PC-9 (cell line): ENCODE measurements around the gene MRPL57. TPM values are rescaled to one million over a fixed set of nuclear protein-coding genes. Genes with fewer than 3 reads are reported as not detected.
"Not testable (repeated sequence)": the region's sequence is repeated elsewhere in the genome, so short reads cannot be mapped to it uniquely, and the experiment has no call there.

Source experiments
- BruUV-seq: library from RNA; stranded (reverse); fragments of 400-500 nt; replicated peaks from 2 replicates; lab custom pipeline; 2021; lab: Mats Ljungman, UMichigan
- CTCF ChIA-PET: fragments of 300-600 bp; sonication (Branson Sonifier 250); formaldehyde crosslinking; loops from one replicate; lab custom pipeline; 2022; ENCODE audit warnings: antibody characterized with exemption; lab: Charles Lee
- POLR2A ChIA-PET: fragments of 300-600 bp; sonication (Branson Sonifier 250); formaldehyde crosslinking; loops from one replicate; lab custom pipeline; 2022; ENCODE audit warnings: antibody characterized with exemption; ENCODE audit not compliant: unreplicated experiment; lab: Charles Lee
- DNase-seq, 2 experiments: peaks; one replicate each; pipeline versions ENCODE4 v3.0.0 to v3.0.0-alpha.2; 2015 to 2022; ENCODE audit warnings: mixed read lengths in 1 of 2
- H2AFZ ChIP-seq: fragments of 200-600 bp; sonication (generic); 2 replicates; pipeline ENCODE4 v1.8.1; 2017; ENCODE audit warnings: antibody characterized with exemption
- H3F3A ChIP-seq: fragments of 200-600 bp; sonication (generic); 2 replicates; pipeline ENCODE4 v1.8.1; 2017; ENCODE audit warnings: antibody characterized with exemption, mild to moderate bottlenecking, low read depth; ENCODE audit not compliant: insufficient read depth
- H3K27ac ChIP-seq: fragments of 200-600 bp; sonication (generic); 2 replicates; pipeline ENCODE4 v1.6.1; 2016; ENCODE audit warnings: mixed run types
- H3K27me3 ChIP-seq: fragments of 200-600 bp; sonication (generic); 2 replicates; pipeline ENCODE4 v1.6.1; 2016; ENCODE audit warnings: low read depth, mixed run types; ENCODE audit not compliant: insufficient read depth
- H3K36me3 ChIP-seq: fragments of 200-600 bp; sonication (generic); 2 replicates; pipeline ENCODE4 v1.6.1; 2016; ENCODE audit warnings: low read depth, mixed run types
- H3K4me1 ChIP-seq: fragments of 200-600 bp; sonication (generic); replicated peaks from 2 replicates; pipeline ENCODE4 v1.6.1; 2016; ENCODE audit warnings: mixed run types; ENCODE audit not compliant: insufficient read depth
- H3K4me2 ChIP-seq: fragments of 200-600 bp; sonication (generic); 2 replicates; pipeline ENCODE4 v1.6.1; 2017; ENCODE audit warnings: mixed run types
- H3K4me3 ChIP-seq: fragments of 200-600 bp; sonication (generic); 2 replicates; pipeline ENCODE4 v1.6.1; 2016; ENCODE audit warnings: mixed run types
- H3K79me2 ChIP-seq: fragments of 200-600 bp; sonication (generic); 2 replicates; pipeline ENCODE4 v1.6.1; 2017; ENCODE audit warnings: low read depth, mixed run types
- H3K9me2 ChIP-seq: fragments of 200-600 bp; sonication (generic); 2 replicates; pipeline ENCODE4 v1.8.1; 2017; ENCODE audit warnings: mild to moderate bottlenecking; ENCODE audit not compliant: insufficient read depth
- H3K9me3 ChIP-seq: fragments of 200-600 bp; sonication (generic); 2 replicates; pipeline ENCODE4 v1.8.1; 2016; ENCODE audit warnings: low read depth; ENCODE audit not compliant: insufficient read depth
- H4K20me1 ChIP-seq: fragments of 200-600 bp; sonication (generic); 2 replicates; pipeline ENCODE4 v1.8.1; 2017; ENCODE audit not compliant: insufficient read depth
- EZH2 ChIP-seq: fragments of 200-600 bp; sonication (generic); IDR thresholded peaks from 2 replicates; pipeline ENCODE4 v1.8.0; 2017; ENCODE audit warnings: antibody characterized with exemption, low read depth
- intact Hi-C: fragments of 100-400 bp; cut with micrococcal nuclease; formaldehyde crosslinking; loops from one replicate; pipeline ENCODE4 v1.10.0; 2022; ENCODE audit not compliant: unreplicated experiment
- total RNA-seq: library from RNA; stranded (reverse); gene quantifications from 2 replicates; pipeline ENCODE4 v1.2.3, GENCODE V29; 2021
- TF ChIP-seq, protein P1 (sequence below): fragments of 200-600 bp; sonication (generic); conservative IDR thresholded peaks from 2 replicates; pipeline ENCODE4 v1.6.1; 2017; ENCODE audit warnings: mixed run types, antibody characterized with exemption, mild to moderate bottlenecking, moderate library complexity

Gene MRPL57
- total RNA-seq, 1 experiment from 2014 or later = 11.0 TPM

DNA sequence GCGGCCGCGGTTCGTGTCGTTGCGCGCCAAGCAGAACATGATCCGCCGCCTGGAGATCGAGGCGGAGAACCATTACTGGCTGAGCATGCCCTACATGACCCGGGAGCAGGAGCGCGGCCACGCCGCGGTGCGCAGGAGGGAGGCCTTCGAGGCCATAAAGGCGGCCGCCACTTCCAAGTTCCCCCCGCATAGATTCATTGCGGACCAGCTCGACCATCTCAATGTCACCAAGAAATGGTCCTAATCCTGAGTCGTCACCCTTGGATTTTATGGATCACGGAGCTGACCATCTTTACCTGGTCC lies 475 bp downstream of the MRPL57 start:
- no peaks in the 10 kb centered on the region for H3K9me2 ChIP-seq
- H3K4me2 ChIP-seq = peak overlapping the region; percentile 99
- ChIA-PET CTCF (no interaction called here), POLR2A (interaction anchor here (0.6 to 0.9 kb wide), 2 partner anchors 46 to 196 kb away, joined by 3 to 4 read pairs; no protein-coding TSS in a partner anchor)
- H3K79me2 ChIP-seq = peaks cover 60% of the 10 kb centered on the region
- H3F3A ChIP-seq = peaks cover 34% of the 10 kb centered on the region
- H4K20me1 ChIP-seq = no peaks in the 10 kb centered on the region
- BruUV-seq = TSS peak; percentile 80
- no peaks in the 10 kb centered on the region; the same call in 1 of the 2 replicates for H3K36me3 ChIP-seq
- H3K27ac ChIP-seq = peak overlapping the region; percentile 81
- peak overlapping the region; percentile 84 for H3K4me3 ChIP-seq
- TF ChIP-seq, protein P1, sequence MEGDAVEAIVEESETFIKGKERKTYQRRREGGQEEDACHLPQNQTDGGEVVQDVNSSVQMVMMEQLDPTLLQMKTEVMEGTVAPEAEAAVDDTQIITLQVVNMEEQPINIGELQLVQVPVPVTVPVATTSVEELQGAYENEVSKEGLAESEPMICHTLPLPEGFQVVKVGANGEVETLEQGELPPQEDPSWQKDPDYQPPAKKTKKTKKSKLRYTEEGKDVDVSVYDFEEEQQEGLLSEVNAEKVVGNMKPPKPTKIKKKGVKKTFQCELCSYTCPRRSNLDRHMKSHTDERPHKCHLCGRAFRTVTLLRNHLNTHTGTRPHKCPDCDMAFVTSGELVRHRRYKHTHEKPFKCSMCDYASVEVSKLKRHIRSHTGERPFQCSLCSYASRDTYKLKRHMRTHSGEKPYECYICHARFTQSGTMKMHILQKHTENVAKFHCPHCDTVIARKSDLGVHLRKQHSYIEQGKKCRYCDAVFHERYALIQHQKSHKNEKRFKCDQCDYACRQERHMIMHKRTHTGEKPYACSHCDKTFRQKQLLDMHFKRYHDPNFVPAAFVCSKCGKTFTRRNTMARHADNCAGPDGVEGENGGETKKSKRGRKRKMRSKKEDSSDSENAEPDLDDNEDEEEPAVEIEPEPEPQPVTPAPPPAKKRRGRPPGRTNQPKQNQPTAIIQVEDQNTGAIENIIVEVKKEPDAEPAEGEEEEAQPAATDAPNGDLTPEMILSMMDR = no peak
- TF ChIP-seq EZH2 = no peak
- peak overlapping the region; percentile 86 for H2AFZ ChIP-seq
- intact Hi-C loops = loop anchor here (2.0 to 5.0 kb wide), 2 partner anchors 116 to 280 kb away; partner anchors contain the start of genes LATS2 and ZDHHC20
- H3K4me1 ChIP-seq = peaks cover 15% of the 10 kb centered on the region; the same call in 1 of the 2 replicates
- H3K9me3 ChIP-seq = no peaks in the 10 kb centered on the region
- no peak for DNase-seq
- no peaks in the 10 kb centered on the region for H3K27me3 ChIP-seq

DNA sequence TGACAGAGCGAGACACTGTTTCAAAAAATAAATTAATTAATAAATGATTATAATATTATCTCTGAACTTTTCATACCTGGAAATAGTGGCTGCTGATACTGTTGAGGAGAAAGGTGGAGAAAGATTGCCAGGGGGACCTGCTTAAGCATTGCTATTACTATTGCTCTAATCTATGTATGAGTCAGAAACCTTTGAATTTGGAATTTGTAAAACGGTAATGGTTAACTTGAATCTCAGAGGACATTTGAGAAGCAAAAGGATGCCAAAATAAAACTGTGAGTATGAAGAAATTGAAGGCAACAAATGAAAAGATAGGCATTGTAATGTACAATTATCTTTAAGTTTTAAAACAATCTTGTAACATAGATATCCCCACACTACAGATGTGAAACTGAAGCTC lies 5.2 kb downstream of the MRPL57 start:
- Histone ChIP-seq H3K27ac (no peak overlapping the region), H2AFZ (no peak overlapping the region), H3F3A (peaks cover 19% of the 10 kb centered on the region; the same call in 1 of the 2 replicates), H3K36me3 (no peaks in the 10 kb centered on the region; the same call in 1 of the 2 replicates), H3K4me3 (no peak overlapping the region), H3K9me2 (no peaks in the 10 kb centered on the region), H3K4me1 (0 out of 2 replicates have a peak, but pooled peaks cover 9% of the 10 kb centered on the region), H3K27me3 (no peaks in the 10 kb centered on the region), H3K9me3 (no peaks in the 10 kb centered on the region), H3K79me2 (peaks cover 20% of the 10 kb centered on the region), H4K20me1 (no peaks in the 10 kb centered on the region), H3K4me2 (no peak overlapping the region)
- TF ChIP-seq, protein P1 = no peak
- TF ChIP-seq EZH2 = no peak
- ChIA-PET CTCF (no interaction called here), POLR2A (no interaction called here)
- DNase-seq = no peak
- BruUV-seq = no TSS peak
- intact Hi-C loops = no loop called here

DNA sequence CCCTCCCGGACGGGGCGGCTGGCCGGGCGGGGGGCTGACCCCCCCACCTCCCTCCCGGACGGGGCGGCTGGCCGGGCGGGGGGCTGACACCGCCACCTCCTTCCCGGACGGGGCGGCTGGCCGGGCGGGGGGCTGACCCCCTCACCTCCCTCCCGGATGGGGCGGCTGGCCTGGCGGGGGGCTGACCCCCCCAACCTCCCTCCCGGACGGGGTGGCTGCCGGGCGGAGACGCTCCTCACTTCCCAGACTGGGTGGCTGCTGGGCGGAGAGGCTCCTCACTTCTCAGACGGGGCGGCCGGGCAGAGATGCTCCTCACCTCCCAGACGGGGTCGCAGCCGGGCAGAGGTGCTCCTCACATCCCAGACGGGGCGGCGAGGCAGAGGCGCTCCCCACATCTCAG lies 10.0 kb downstream of the MRPL57 start:
- H4K20me1 ChIP-seq, H3K27me3 ChIP-seq, BruUV-seq, CTCF ChIA-PET, H3K4me1 ChIP-seq, H3K36me3 ChIP-seq, DNase-seq, H3K4me3 ChIP-seq, H3K27ac ChIP-seq, H3K4me2 ChIP-seq, H3K9me3 ChIP-seq, H3K9me2 ChIP-seq, POLR2A ChIA-PET, H3K79me2 ChIP-seq, intact Hi-C loops, H3F3A ChIP-seq, H2AFZ ChIP-seq: not testable (repeated sequence)

DNA sequence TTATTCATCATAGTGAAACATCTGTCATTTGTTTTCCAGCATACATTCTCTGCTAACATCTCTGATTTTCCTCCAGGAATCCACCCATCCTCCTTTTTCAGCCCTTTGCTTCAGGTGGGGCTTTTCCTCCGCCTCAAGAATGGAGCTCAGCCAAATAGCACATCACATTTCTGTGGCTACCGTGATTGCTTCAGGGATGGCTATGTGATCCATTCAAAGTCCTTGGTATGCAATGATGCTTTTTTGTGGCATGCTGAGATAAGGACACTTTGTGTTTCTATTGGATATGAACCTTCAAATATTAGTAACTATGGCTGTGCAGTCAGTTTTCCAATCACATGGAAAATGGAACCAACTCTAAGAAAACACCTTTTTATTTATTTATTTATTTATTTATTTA lies 18.3 kb downstream of the MRPL57 start:
- H3K4me3 ChIP-seq, H3K4me1 ChIP-seq, H2AFZ ChIP-seq, H3F3A ChIP-seq, BruUV-seq, CTCF ChIA-PET, H3K79me2 ChIP-seq, intact Hi-C loops, H3K9me2 ChIP-seq, H3K4me2 ChIP-seq, H3K36me3 ChIP-seq, H3K27me3 ChIP-seq, H3K9me3 ChIP-seq, DNase-seq, POLR2A ChIA-PET, H3K27ac ChIP-seq, H4K20me1 ChIP-seq: not testable (repeated sequence)

DNA sequence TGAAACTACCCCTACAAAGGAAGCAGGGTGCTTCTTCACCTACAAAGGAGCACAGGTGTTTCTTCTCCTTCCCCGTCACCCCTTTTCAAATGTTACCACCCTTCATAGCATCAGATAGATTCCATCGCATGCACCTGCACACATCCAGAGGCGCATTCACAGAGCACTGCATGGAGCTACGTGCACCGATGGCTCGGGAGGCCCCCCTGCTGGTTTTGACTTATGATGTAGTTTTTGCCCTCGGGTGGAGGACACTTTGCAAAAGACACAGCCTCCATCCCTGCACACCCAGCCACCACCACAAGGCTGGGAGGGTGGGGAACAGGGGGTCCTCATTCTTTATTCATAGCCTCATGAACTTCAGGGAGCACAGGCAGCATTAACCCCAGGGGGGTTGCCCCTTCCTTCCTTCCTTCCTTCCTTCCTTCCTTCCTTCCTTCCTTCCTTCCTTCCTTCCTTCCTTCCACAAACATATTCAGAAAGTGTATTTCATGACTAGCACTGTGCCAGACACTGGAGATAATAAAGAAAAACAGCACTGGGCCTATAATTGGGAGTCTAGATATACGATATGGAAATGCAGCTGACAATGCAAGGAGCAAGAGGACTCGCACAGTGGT lies 21.3 kb downstream of the MRPL57 start:
- H3K9me3 ChIP-seq, H3K4me2 ChIP-seq, CTCF ChIA-PET, intact Hi-C loops, H2AFZ ChIP-seq, H3K36me3 ChIP-seq, H3K79me2 ChIP-seq, H3K27me3 ChIP-seq, POLR2A ChIA-PET, H3K9me2 ChIP-seq, BruUV-seq, H3F3A ChIP-seq, H3K4me1 ChIP-seq, H4K20me1 ChIP-seq, H3K4me3 ChIP-seq, DNase-seq, H3K27ac ChIP-seq: not testable (repeated sequence)

DNA sequence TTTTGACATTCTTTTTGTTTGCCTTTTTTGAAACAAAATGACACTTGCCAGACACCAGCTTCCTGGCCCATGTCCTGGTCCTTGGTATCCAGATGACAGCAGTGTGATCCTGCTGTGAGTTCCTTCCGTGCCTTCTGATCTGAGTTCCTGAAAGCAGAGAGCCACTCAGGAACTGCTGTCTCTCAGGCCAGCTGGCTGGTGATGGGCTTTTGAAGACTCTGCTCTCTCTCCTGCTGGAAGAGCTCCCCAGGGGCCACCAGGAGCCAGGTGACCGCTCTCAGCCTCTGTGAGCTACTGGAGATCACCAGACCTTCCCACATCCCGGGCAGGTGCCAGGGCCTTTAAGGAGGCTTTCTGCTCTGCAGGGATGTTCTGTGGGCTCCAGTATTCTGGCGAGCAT lies 21.9 kb downstream of the MRPL57 start:
- POLR2A ChIA-PET, H3K9me2 ChIP-seq, H2AFZ ChIP-seq, H4K20me1 ChIP-seq, H3K79me2 ChIP-seq, intact Hi-C loops, H3K4me2 ChIP-seq, H3K4me3 ChIP-seq, H3K4me1 ChIP-seq, DNase-seq, H3K27ac ChIP-seq, H3F3A ChIP-seq, H3K36me3 ChIP-seq, CTCF ChIA-PET, H3K9me3 ChIP-seq, H3K27me3 ChIP-seq, BruUV-seq: not testable (repeated sequence)
